WTC11 (cell line): ENCODE data around the gene RBFOX2. TPM values are rescaled to one million over a fixed set of nuclear protein-coding genes. Genes with fewer than 3 reads are reported as not detected.

Experiments
- ATAC-seq: fragments of 200-7000 bp; cut with Tn5 transposase; 2 replicates; pipeline ENCODE4 v1.10.0; 2021; ENCODE audit warnings: mild to moderate bottlenecking, moderate library complexity
- CTCF ChIA-PET: fragments of 300-600 bp; sonication (Branson Sonifier 250); formaldehyde crosslinking; loops from one replicate; lab custom pipeline; 2021; ENCODE audit warnings: antibody characterized with exemption; lab: Charles Lee
- POLR2A ChIA-PET: fragments of 350-600 bp; sonication (Branson Sonifier 250); formaldehyde crosslinking; loops from one replicate; lab custom pipeline; 2021; ENCODE audit warnings: antibody characterized with exemption; lab: Charles Lee
- DNase-seq: peaks from one replicate; pipeline ENCODE4 v3.0.0; 2021; ENCODE audit warnings: low spot score
- H3K27ac Mint-ChIP-seq: 2 replicates; pipeline ENCODE4 v1.8.0; 2021; ENCODE audit warnings: mixed read lengths
- H3K27me3 Mint-ChIP-seq: 2 replicates; pipeline ENCODE4 v1.8.0; 2021; ENCODE audit warnings: low read depth, mild to moderate bottlenecking, moderate library complexity, mixed read lengths
- H3K36me3 Mint-ChIP-seq: 2 replicates; pipeline ENCODE4 v1.8.0; 2021; ENCODE audit warnings: mixed read lengths
- H3K4me1 Mint-ChIP-seq: 2 replicates; pipeline ENCODE4 v1.8.0; 2022; ENCODE audit warnings: mixed read lengths
- H3K4me3 Mint-ChIP-seq: 2 replicates; pipeline ENCODE4 v1.8.0; 2021; ENCODE audit warnings: mild to moderate bottlenecking, moderate library complexity, mixed read lengths
- H3K9me3 Mint-ChIP-seq: 2 replicates; pipeline ENCODE4 v1.8.0; 2021; ENCODE audit warnings: mixed read lengths
- ATF1 ChIP-seq: sonication (generic); formaldehyde crosslinking; IDR thresholded peaks from 2 replicates; pipeline ENCODE4 v1.8.1; 2023; ENCODE audit warnings: mild to moderate bottlenecking, moderate library complexity, missing genetic modification reagents
- CBFB ChIP-seq: sonication (generic); formaldehyde crosslinking; IDR thresholded peaks from 2 replicates; pipeline ENCODE4 v1.8.1; 2022; ENCODE audit warnings: mild to moderate bottlenecking, low read depth, missing genetic modification reagents
- CREM ChIP-seq: sonication (generic); formaldehyde crosslinking; IDR thresholded peaks from 2 replicates; pipeline ENCODE4 v1.8.1; 2022; ENCODE audit warnings: mild to moderate bottlenecking, missing genetic modification reagents, moderate library complexity
- FOXJ3 ChIP-seq: sonication (generic); formaldehyde crosslinking; IDR thresholded peaks from 2 replicates; pipeline ENCODE4 v1.9.0; 2021; ENCODE audit warnings: missing genetic modification reagents, mild to moderate bottlenecking, borderline replicate concordance
- FOXP1 ChIP-seq: sonication (generic); formaldehyde crosslinking; IDR thresholded peaks from 2 replicates; pipeline ENCODE4 v1.8.0; 2022; ENCODE audit warnings: missing genetic modification reagents, mild to moderate bottlenecking, moderate library complexity, borderline replicate concordance
- GRHL2 ChIP-seq: fragments of 250-450 bp; sonication (Bioruptor Pico); IDR thresholded peaks from 2 replicates; pipeline ENCODE4 v1.8.0; 2022; ENCODE audit warnings: mild to moderate bottlenecking, moderate library complexity; ENCODE audit not compliant: insufficient replicate concordance, severe bottlenecking
- MYBL2 ChIP-seq: sonication (generic); formaldehyde crosslinking; IDR thresholded peaks from 2 replicates; pipeline ENCODE4 v1.8.1; 2023; ENCODE audit warnings: mild to moderate bottlenecking, moderate library complexity, missing genetic modification reagents
- NFE2L1 ChIP-seq: sonication (generic); formaldehyde crosslinking; IDR thresholded peaks from 2 replicates; pipeline ENCODE4 v1.8.1; 2023; ENCODE audit warnings: missing genetic modification reagents
- NFYB ChIP-seq: sonication (generic); formaldehyde crosslinking; conservative IDR thresholded peaks from 2 replicates; pipeline ENCODE4 v1.8.0; 2022; ENCODE audit warnings: low read depth, missing genetic modification reagents
- NR2C2 ChIP-seq: sonication (generic); formaldehyde crosslinking; IDR thresholded peaks from 2 replicates; pipeline ENCODE4 v1.8.0; 2022; ENCODE audit warnings: mild to moderate bottlenecking, missing genetic modification reagents
- PRRX2 ChIP-seq: fragments of 250-450 bp; sonication (Bioruptor Pico); IDR thresholded peaks from 2 replicates; pipeline ENCODE4 v1.8.0; 2021; ENCODE audit warnings: mild to moderate bottlenecking
- RORB ChIP-seq: fragments of 250-450 bp; sonication (Bioruptor Pico); IDR thresholded peaks from 2 replicates; pipeline ENCODE4 v1.9.0; 2021; ENCODE audit warnings: mild to moderate bottlenecking
- SMAD3 ChIP-seq: sonication (generic); formaldehyde crosslinking; IDR thresholded peaks from 2 replicates; pipeline ENCODE4 v1.8.0; 2022; ENCODE audit warnings: missing genetic modification reagents, mild to moderate bottlenecking, borderline replicate concordance
- SMAD4 ChIP-seq: sonication (generic); formaldehyde crosslinking; IDR thresholded peaks from 2 replicates; pipeline ENCODE4 v1.8.0; 2022; ENCODE audit warnings: mild to moderate bottlenecking, missing genetic modification reagents
- SP1 ChIP-seq: sonication (generic); formaldehyde crosslinking; conservative IDR thresholded peaks from 2 replicates; pipeline ENCODE4 v1.8.1; 2022; ENCODE audit warnings: missing genetic modification reagents
- TEAD1 ChIP-seq: sonication (generic); formaldehyde crosslinking; IDR thresholded peaks from 2 replicates; pipeline ENCODE4 v1.8.0; 2022; ENCODE audit warnings: mild to moderate bottlenecking, missing genetic modification reagents
- TEAD4 ChIP-seq: sonication (generic); formaldehyde crosslinking; IDR thresholded peaks from 2 replicates; pipeline ENCODE4 v1.8.0; 2022; ENCODE audit warnings: mild to moderate bottlenecking, missing genetic modification reagents
- ZBTB21 ChIP-seq: sonication (generic); formaldehyde crosslinking; IDR thresholded peaks from 2 replicates; pipeline ENCODE4 v1.8.1; 2023; ENCODE audit warnings: mild to moderate bottlenecking, missing genetic modification reagents, borderline replicate concordance
- ZNF121 ChIP-seq: sonication (generic); formaldehyde crosslinking; IDR thresholded peaks from 2 replicates; pipeline ENCODE4 v1.8.0; 2023; ENCODE audit warnings: missing genetic modification reagents
- ZNF416 ChIP-seq: fragments of 250-450 bp; sonication (Bioruptor Pico); IDR thresholded peaks from 2 replicates; pipeline ENCODE4 v1.9.0; 2021; ENCODE audit warnings: mild to moderate bottlenecking, inconsistent platforms
- total RNA-seq: library from RNA; stranded (reverse); gene quantifications from 3 replicates; pipeline ENCODE4 v1.2.3, GENCODE V29; 2021
- TF ChIP-seq, protein P1 (sequence below): sonication (generic); formaldehyde crosslinking; IDR thresholded peaks from 2 replicates; pipeline ENCODE4 v1.8.1; 2022; ENCODE audit warnings: low read depth, mild to moderate bottlenecking, moderate library complexity, missing genetic modification reagents, borderline replicate concordance
- TF ChIP-seq, protein P2 (sequence below): sonication (generic); formaldehyde crosslinking; IDR thresholded peaks from 2 replicates; pipeline ENCODE4 v1.8.1; 2023; ENCODE audit warnings: mild to moderate bottlenecking, missing genetic modification reagents, moderate library complexity
- TF ChIP-seq, protein P3 (sequence below): fragments of 250-450 bp; sonication (Bioruptor Pico); IDR thresholded peaks from 2 replicates; pipeline ENCODE4 v2.1.2; 2022; ENCODE audit warnings: mild to moderate bottlenecking, moderate library complexity
- TF ChIP-seq, protein P4 (sequence below): sonication (generic); formaldehyde crosslinking; IDR thresholded peaks from 2 replicates; pipeline ENCODE4 v1.8.0; 2022; ENCODE audit warnings: missing genetic modification reagents
- TF ChIP-seq, protein P5 (sequence below): sonication (generic); formaldehyde crosslinking; IDR thresholded peaks from 2 replicates; pipeline ENCODE4 v1.8.0; 2023; ENCODE audit warnings: missing genetic modification reagents, mild to moderate bottlenecking, borderline replicate concordance

The RBFOX2 gene
- total RNA-seq, 1 experiment from 2014 or later: 107 TPM

DNA sequence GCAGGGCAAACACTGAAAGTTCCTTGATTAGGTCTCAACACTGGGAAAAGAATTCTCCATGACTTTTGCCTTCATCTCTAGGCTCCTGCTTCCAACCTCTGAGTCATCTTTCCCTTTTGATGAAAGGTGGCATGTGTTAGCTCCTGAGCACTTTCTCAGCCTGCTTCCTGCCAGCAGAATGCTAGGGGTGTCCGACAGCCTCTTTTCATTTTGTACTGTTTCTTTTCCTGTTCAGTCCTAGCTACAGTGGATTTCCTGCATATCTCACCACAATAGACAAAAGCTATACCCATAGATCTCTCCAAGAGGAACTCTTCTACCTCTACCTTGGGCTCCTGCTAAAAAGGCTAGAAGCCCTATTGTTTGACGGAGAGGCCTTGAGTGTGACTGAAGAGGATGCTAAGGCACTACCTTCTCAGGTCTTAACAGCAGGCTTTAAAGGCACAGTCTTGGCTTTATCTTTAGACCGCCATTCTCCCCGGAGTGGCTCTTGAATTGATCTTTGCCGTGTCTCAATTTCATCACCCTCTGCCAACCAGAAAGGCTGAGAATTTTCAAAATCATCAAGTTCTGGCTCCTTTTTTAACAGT is 145.5 kb downstream of the RBFOX2 start:
- H3K36me3 Mint-ChIP-seq: no peaks in the 10 kb centered on the region
- POLR2A ChIA-PET: no interaction called here
- peaks cover 40% of the 10 kb centered on the region for H3K4me1 Mint-ChIP-seq
- peak; percentile 62 for ATAC-seq
- no peak overlapping the region for H3K4me3 Mint-ChIP-seq
- DNase-seq: no peak
- TF ChIP-seq NFYB (CRISPR knock-in tag) (no peak), NFE2L1 (CRISPR knock-in tag) (no peak), CBFB (CRISPR knock-in tag) (no peak), ZBTB21 (no peak), NR2C2 (CRISPR knock-in tag) (no peak), SP1 (no peak), RORB (no peak), FOXP1 (no peak), MYBL2 (no peak), GRHL2 (CRISPR knock-in tag) (no peak), CREM (no peak), ZNF121 (no peak), TEAD4 (no peak)
- TF ChIP-seq, protein P1, sequence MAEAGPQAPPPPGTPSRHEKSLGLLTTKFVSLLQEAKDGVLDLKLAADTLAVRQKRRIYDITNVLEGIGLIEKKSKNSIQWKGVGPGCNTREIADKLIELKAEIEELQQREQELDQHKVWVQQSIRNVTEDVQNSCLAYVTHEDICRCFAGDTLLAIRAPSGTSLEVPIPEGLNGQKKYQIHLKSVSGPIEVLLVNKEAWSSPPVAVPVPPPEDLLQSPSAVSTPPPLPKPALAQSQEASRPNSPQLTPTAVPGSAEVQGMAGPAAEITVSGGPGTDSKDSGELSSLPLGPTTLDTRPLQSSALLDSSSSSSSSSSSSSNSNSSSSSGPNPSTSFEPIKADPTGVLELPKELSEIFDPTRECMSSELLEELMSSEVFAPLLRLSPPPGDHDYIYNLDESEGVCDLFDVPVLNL (CRISPR knock-in tag): no peak
- TF ChIP-seq, protein P2, sequence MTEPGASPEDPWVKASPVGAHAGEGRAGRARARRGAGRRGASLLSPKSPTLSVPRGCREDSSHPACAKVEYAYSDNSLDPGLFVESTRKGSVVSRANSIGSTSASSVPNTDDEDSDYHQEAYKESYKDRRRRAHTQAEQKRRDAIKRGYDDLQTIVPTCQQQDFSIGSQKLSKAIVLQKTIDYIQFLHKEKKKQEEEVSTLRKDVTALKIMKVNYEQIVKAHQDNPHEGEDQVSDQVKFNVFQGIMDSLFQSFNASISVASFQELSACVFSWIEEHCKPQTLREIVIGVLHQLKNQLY: no peak
- TF ChIP-seq, protein P3, sequence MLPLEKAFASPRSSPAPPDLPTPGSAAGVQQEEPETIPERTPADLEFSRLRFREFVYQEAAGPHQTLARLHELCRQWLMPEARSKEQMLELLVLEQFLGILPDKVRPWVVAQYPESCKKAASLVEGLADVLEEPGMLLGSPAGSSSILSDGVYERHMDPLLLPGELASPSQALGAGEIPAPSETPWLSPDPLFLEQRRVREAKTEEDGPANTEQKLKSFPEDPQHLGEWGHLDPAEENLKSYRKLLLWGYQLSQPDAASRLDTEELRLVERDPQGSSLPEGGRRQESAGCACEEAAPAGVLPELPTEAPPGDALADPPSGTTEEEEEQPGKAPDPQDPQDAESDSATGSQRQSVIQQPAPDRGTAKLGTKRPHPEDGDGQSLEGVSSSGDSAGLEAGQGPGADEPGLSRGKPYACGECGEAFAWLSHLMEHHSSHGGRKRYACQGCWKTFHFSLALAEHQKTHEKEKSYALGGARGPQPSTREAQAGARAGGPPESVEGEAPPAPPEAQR (CRISPR knock-in tag): no peak
- TF ChIP-seq, protein P4, sequence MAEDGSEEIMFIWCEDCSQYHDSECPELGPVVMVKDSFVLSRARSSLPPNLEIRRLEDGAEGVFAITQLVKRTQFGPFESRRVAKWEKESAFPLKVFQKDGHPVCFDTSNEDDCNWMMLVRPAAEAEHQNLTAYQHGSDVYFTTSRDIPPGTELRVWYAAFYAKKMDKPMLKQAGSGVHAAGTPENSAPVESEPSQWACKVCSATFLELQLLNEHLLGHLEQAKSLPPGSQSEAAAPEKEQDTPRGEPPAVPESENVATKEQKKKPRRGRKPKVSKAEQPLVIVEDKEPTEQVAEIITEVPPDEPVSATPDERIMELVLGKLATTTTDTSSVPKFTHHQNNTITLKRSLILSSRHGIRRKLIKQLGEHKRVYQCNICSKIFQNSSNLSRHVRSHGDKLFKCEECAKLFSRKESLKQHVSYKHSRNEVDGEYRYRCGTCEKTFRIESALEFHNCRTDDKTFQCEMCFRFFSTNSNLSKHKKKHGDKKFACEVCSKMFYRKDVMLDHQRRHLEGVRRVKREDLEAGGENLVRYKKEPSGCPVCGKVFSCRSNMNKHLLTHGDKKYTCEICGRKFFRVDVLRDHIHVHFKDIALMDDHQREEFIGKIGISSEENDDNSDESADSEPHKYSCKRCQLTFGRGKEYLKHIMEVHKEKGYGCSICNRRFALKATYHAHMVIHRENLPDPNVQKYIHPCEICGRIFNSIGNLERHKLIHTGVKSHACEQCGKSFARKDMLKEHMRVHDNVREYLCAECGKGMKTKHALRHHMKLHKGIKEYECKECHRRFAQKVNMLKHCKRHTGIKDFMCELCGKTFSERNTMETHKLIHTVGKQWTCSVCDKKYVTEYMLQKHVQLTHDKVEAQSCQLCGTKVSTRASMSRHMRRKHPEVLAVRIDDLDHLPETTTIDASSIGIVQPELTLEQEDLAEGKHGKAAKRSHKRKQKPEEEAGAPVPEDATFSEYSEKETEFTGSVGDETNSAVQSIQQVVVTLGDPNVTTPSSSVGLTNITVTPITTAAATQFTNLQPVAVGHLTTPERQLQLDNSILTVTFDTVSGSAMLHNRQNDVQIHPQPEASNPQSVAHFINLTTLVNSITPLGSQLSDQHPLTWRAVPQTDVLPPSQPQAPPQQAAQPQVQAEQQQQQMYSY (CRISPR knock-in tag): no peak
- no peaks in the 10 kb centered on the region for H3K27me3 Mint-ChIP-seq
- H3K27ac Mint-ChIP-seq: peak overlapping the region; percentile 72
- no peaks in the 10 kb centered on the region for H3K9me3 Mint-ChIP-seq
- CTCF ChIA-PET: no interaction called here

DNA sequence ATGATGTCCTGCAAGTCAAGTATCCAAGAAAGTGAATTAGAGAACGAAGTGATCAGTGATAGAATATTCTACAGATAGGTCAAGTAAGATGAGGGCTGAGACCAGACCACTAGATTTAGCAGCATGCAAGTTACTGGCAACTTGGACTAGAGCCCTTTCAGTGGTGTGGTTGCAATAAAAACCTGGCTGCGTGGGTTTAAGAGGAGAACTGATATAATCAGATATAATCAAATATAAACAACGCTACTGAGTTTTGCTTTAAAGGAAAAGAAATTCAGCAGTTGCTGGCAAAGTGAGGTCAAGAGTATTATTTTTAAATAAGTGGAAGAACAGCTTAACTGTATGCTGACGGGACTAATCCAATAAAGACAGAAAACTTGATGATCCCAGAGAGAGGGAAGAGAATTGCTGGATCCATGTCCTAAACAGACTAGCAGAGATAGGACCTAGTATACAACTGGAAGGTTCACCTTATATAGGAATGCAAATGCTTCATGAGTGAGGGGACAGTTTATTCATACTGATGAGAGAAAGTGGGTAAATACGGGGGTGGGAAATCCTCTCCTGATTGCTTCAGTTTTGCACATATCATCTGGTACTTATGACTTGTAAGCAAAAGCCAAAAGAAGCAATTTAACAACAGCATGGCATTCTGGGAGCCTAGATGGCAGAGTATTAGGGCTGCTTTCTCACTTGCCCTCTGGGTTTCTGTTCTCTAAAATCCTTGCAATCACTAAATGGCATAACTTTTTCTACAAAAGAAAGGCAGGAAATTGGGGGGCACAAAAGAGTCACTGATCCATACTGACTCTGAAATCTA is 146.2 kb downstream of the RBFOX2 start:
- ChIA-PET CTCF (no interaction called here), POLR2A (interaction anchor here (0.7 kb wide), 1 partner anchor 14 kb away, joined by 3 read pairs; no protein-coding TSS in a partner anchor)
- no peaks in the 10 kb centered on the region for H3K27me3 Mint-ChIP-seq
- peaks cover 32% of the 10 kb centered on the region for H3K4me1 Mint-ChIP-seq
- H3K4me3 Mint-ChIP-seq: no peak overlapping the region
- TF ChIP-seq ZNF416 (CRISPR knock-in tag) (no peak), TEAD4 (no peak), TEAD1 (CRISPR knock-in tag) (no peak), ATF1 (CRISPR knock-in tag) (no peak), PRRX2 (no peak), SMAD3 (CRISPR knock-in tag) (no peak), SMAD4 (CRISPR knock-in tag) (no peak), FOXJ3 (CRISPR knock-in tag) (no peak), CREM (no peak)
- TF ChIP-seq, protein P5, sequence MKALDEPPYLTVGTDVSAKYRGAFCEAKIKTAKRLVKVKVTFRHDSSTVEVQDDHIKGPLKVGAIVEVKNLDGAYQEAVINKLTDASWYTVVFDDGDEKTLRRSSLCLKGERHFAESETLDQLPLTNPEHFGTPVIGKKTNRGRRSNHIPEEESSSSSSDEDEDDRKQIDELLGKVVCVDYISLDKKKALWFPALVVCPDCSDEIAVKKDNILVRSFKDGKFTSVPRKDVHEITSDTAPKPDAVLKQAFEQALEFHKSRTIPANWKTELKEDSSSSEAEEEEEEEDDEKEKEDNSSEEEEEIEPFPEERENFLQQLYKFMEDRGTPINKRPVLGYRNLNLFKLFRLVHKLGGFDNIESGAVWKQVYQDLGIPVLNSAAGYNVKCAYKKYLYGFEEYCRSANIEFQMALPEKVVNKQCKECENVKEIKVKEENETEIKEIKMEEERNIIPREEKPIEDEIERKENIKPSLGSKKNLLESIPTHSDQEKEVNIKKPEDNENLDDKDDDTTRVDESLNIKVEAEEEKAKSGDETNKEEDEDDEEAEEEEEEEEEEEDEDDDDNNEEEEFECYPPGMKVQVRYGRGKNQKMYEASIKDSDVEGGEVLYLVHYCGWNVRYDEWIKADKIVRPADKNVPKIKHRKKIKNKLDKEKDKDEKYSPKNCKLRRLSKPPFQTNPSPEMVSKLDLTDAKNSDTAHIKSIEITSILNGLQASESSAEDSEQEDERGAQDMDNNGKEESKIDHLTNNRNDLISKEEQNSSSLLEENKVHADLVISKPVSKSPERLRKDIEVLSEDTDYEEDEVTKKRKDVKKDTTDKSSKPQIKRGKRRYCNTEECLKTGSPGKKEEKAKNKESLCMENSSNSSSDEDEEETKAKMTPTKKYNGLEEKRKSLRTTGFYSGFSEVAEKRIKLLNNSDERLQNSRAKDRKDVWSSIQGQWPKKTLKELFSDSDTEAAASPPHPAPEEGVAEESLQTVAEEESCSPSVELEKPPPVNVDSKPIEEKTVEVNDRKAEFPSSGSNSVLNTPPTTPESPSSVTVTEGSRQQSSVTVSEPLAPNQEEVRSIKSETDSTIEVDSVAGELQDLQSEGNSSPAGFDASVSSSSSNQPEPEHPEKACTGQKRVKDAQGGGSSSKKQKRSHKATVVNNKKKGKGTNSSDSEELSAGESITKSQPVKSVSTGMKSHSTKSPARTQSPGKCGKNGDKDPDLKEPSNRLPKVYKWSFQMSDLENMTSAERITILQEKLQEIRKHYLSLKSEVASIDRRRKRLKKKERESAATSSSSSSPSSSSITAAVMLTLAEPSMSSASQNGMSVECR (CRISPR knock-in tag): no peak
- H3K9me3 Mint-ChIP-seq: no peaks in the 10 kb centered on the region
- H3K36me3 Mint-ChIP-seq: no peaks in the 10 kb centered on the region
- ATAC-seq (no peak), DNase-seq (no peak)
- no peak overlapping the region; the same call in 1 of the 2 replicates for H3K27ac Mint-ChIP-seq
